ENCODE data around the gene IRX2.

GRCh38 chr5:2757563-2758351 is 6.3 kb upstream of the IRX2 start:
- peak in 1 of 3 donors; percentile 46 for TF ChIP-seq POLR2AphosphoS5 (IDR thresholded peaks at IDR 0.05)
- no peak for TF ChIP-seq CTCF (IDR thresholded peaks at IDR 0.05)
